MM.1S (cell line): Measurements from ENCODE around the gene CFAP91.

Experiments
- EZH2 ChIP-seq: fragments of 300-600 bp; sonication (generic); optimal IDR thresholded peaks from 2 replicates; pipeline ENCODE3; 2017; ENCODE audit warnings: low read depth, mild to moderate bottlenecking, antibody characterized with exemption, low read length, mixed read lengths
- EZH2phosphoT487 ChIP-seq: fragments of 300-600 bp; sonication (generic); IDR thresholded peaks from 2 replicates; pipeline ENCODE4 v1.6.1; 2018; ENCODE audit warnings: antibody characterized with exemption, low read length
- TF ChIP-seq, protein P1 (sequence below): fragments of 300-600 bp; sonication (generic); IDR thresholded peaks from 2 replicates; pipeline ENCODE4 v1.5.1; 2016; ENCODE audit warnings: antibody characterized with exemption, low read length, mixed read lengths

DNA sequence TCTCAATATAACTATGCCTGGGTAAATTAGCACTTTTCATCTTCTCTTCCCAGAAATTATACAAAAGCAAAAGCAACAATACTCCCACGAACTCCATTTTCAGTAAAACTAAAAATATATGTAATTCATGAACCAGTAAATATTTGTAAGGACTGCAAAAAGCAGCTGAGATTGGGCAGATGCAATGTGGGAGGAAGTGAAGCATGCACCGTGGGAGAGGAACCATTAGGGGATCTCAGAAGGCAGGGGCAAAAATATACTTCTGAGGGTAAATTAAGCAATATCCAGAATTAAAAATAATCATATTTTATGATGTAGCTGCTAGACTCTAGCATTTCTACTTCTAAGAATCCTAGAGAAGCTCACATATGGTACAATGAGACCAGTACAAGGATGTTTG lies 20.2 kb downstream of the CFAP91 start:
- TF ChIP-seq, protein P1, sequence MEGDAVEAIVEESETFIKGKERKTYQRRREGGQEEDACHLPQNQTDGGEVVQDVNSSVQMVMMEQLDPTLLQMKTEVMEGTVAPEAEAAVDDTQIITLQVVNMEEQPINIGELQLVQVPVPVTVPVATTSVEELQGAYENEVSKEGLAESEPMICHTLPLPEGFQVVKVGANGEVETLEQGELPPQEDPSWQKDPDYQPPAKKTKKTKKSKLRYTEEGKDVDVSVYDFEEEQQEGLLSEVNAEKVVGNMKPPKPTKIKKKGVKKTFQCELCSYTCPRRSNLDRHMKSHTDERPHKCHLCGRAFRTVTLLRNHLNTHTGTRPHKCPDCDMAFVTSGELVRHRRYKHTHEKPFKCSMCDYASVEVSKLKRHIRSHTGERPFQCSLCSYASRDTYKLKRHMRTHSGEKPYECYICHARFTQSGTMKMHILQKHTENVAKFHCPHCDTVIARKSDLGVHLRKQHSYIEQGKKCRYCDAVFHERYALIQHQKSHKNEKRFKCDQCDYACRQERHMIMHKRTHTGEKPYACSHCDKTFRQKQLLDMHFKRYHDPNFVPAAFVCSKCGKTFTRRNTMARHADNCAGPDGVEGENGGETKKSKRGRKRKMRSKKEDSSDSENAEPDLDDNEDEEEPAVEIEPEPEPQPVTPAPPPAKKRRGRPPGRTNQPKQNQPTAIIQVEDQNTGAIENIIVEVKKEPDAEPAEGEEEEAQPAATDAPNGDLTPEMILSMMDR = no peak
- TF ChIP-seq EZH2 (no peak), EZH2phosphoT487 (no peak)
